ENCODE data around the gene AHRR. TPM values are rescaled to one million over a fixed set of nuclear protein-coding genes. Genes with fewer than 3 reads are reported as not detected.
A peak's percentile ranks its signal among the peaks of the same experiment; 100 is the strongest.
"Not testable (repeated sequence)": the region's sequence is repeated elsewhere in the genome, so short reads cannot be mapped to it uniquely, and the experiment has no call there.

The AHRR gene
- total RNA-seq, 2 donors from 2014 or later = 0.80 to 4.4 TPM

DNA sequence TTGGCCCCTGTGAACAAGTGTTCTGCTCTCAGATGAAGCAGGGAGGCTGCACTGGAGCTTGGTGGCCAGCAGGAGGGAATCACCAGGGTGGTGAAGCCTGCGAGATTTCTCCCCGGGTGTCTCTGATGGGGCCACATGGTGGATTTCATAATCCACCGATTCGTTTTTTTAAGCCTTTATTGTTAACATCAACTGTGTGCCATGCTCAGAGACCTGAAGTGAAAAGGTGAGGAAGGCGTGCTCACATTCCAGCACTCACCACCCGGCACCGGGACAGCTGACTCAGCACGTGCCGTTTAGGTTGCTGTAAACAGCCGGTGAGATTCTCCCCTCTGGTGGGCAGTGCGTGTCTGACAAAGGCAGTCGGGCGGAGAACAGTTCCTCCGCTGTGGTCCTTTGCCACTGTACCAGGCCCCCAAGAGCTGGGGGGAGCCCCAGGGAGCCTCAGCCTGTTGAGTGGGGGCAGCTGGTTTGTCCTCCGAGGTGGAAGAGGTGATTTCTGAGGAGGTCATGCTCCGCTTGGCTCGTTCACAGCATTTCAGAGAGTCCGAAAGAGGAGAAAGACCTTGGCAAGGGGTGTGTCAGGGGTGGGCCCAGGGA lies 12.7 kb upstream of the AHRR start:
- Mint-ChIP-seq H3K27ac (no peak overlapping the region), H3K4me3 (no peak overlapping the region), H3K4me1 (no peaks in the 10 kb centered on the region), H3K27me3 (no peaks in the 10 kb centered on the region), H3K36me3 (ENCODE audit: low read depth) (peaks cover 3% of the 10 kb centered on the region)
- no peak for DNase-seq
- ATAC-seq = no peak
- no peaks in the 10 kb centered on the region for H3K9me3 ChIP-seq (ENCODE audit: control insufficient read depth, low read length, poor library complexity, severe bottlenecking)

DNA sequence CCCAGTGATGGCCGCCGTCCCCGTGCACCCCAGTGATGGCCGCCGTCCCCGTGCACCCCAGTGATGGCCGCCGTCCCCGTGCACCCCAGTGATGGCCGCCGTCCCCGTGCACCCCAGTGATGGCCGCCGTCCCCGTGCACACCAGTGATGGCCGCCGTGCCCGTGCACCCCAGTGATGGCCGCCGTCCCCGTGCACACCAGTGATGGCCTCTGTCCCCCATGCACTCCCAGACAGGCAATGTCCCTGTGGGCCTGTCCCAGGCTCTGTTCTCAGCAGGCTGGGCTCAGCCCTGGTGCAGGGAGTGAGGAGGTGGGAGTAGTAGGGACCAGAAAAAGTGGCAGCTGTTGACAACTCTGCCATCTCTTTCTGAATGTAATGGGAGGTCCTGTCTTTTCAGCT lies 11.7 kb upstream of the AHRR start:
- ATAC-seq; H3K36me3 Mint-ChIP-seq (ENCODE audit: low read depth); H3K4me1 Mint-ChIP-seq: not testable (repeated sequence)

GRCh38 chr5:310516-310915 lies 11.0 kb upstream of the AHRR start:
- Mint-ChIP-seq H3K36me3 (ENCODE audit: low read depth) (peaks cover 3% of the 10 kb centered on the region), H3K4me1 (no peaks in the 10 kb centered on the region), H3K4me3 (no peak overlapping the region), H3K27ac (no peak overlapping the region), H3K27me3 (no peaks in the 10 kb centered on the region)
- DNase-seq (no peak), ATAC-seq (no peak)
- no peaks in the 10 kb centered on the region for H3K9me3 ChIP-seq (ENCODE audit: control insufficient read depth, low read length, poor library complexity, severe bottlenecking)

More for the DNA sequence above, 11.7 kb upstream of the AHRR start:
- not testable (repeated sequence) for H3K4me3 Mint-ChIP-seq; H3K27ac Mint-ChIP-seq; DNase-seq; H3K27me3 Mint-ChIP-seq; H3K9me3 ChIP-seq (ENCODE audit: control insufficient read depth, low read length, poor library complexity, severe bottlenecking)

GRCh38 chr5:310941-311434 lies 10.5 kb upstream of the AHRR start:
- Mint-ChIP-seq H3K36me3 (ENCODE audit: low read depth) (peaks cover 3% of the 10 kb centered on the region), H3K27ac (peak overlapping the region; percentile 51), H3K4me3 (no peak overlapping the region), H3K27me3 (no peaks in the 10 kb centered on the region), H3K4me1 (no peaks in the 10 kb centered on the region)
- H3K9me3 ChIP-seq (ENCODE audit: control insufficient read depth, low read length, poor library complexity, severe bottlenecking) = no peaks in the 10 kb centered on the region
- DNase-seq = no peak
- no peak for ATAC-seq

DNA sequence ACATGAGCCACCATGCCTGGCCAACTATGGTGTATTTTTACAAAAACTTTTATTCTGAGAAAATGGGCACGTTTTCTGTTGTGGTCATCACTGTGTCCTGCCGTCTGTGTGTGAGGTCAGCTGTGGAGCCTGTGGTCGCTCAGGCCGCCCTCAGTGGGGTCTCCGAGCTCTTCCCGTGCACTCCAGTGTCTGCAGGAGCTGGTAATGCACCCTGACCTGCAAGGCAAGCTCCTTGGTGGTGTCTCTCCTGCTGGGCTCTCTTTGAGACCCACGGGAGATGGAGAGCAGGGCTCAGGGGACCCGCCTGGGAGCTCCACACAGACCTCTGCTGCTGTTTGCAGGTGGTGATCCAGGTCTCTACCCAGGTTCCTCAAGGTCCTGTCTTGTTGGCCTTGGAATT lies 9.6 kb upstream of the AHRR start:
- no peaks in the 10 kb centered on the region for H3K9me3 ChIP-seq (ENCODE audit: control insufficient read depth, low read length, poor library complexity, severe bottlenecking)
- peaks cover 6% of the 10 kb centered on the region for H3K36me3 Mint-ChIP-seq (ENCODE audit: low read depth)
- no peaks in the 10 kb centered on the region for H3K27me3 Mint-ChIP-seq
- H3K4me3 Mint-ChIP-seq = no peak overlapping the region
- no peak for ATAC-seq
- H3K27ac Mint-ChIP-seq = no peak overlapping the region
- H3K4me1 Mint-ChIP-seq = no peaks in the 10 kb centered on the region
- DNase-seq = no peak

DNA sequence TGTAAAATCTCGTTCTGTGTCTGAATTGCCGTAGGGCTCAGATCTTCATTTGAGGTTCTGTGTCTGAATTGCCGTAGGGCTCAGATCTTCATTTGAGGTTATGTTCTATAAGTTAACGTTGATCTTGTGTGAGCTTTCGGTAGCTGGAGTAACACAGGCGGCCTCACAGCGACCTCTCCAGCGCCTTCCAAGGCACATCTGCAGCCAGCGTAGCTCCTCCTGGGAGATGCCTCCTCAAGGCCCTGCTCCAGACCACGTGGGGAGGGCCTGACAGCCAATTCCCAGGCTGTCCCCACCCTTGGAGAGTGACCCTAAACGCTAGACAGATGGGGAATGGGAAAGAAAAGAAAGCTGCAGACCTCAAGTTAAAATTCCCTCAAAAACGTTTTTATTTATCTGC lies 8.7 kb upstream of the AHRR start:
- H3K36me3 Mint-ChIP-seq (ENCODE audit: low read depth) = peaks cover 6% of the 10 kb centered on the region
- no peak for DNase-seq
- H3K27me3 Mint-ChIP-seq = no peaks in the 10 kb centered on the region
- no peak overlapping the region for H3K27ac Mint-ChIP-seq
- H3K4me1 Mint-ChIP-seq = no peaks in the 10 kb centered on the region
- H3K9me3 ChIP-seq (ENCODE audit: control insufficient read depth, low read length, poor library complexity, severe bottlenecking) = no peaks in the 10 kb centered on the region
- no peak for ATAC-seq
- H3K4me3 Mint-ChIP-seq = no peak overlapping the region

DNA sequence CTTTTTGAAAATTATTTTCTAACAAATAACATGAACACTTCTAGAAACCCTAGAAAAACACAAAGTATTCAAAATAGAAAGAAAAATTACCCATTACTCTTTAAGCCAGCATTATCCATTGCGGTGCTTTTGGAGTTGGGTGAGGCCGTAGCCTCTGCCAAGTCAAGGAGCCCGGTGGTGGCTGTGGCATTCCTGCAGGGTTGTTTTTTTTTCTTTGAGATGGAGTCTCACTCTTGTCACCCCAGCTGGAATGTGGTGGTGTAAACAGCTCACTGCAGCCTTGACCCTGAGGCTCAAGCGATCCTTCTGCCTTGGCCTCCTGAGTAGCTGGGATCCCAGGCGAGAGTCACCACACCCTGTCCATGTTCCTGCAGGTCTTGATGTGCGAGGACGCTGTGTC lies 8.2 kb upstream of the AHRR start:
- no peaks in the 10 kb centered on the region for H3K9me3 ChIP-seq (ENCODE audit: control insufficient read depth, low read length, poor library complexity, severe bottlenecking)
- no peaks in the 10 kb centered on the region for H3K4me1 Mint-ChIP-seq
- DNase-seq (no peak), ATAC-seq (no peak)
- H3K4me3 Mint-ChIP-seq = no peak overlapping the region
- H3K27me3 Mint-ChIP-seq = no peaks in the 10 kb centered on the region
- no peak overlapping the region for H3K27ac Mint-ChIP-seq
- H3K36me3 Mint-ChIP-seq (ENCODE audit: low read depth) = peaks cover 6% of the 10 kb centered on the region

- no peaks in the 10 kb centered on the region for H3K27me3 Mint-ChIP-seq
- H3K27ac Mint-ChIP-seq = no peak overlapping the region
- no peak for DNase-seq
- no peak for ATAC-seq
- no peaks in the 10 kb centered on the region for H3K9me3 ChIP-seq (ENCODE audit: control insufficient read depth, low read length, poor library complexity, severe bottlenecking)
- H3K4me1 Mint-ChIP-seq = no peaks in the 10 kb centered on the region
- peaks cover 6% of the 10 kb centered on the region for H3K36me3 Mint-ChIP-seq (ENCODE audit: low read depth)
- no peak overlapping the region for H3K4me3 Mint-ChIP-seq
Measured at GRCh38 chr5:313806-314376, 7.6 kb upstream of the AHRR start.

GRCh38 chr5:314676-315487 lies 6.6 kb upstream of the AHRR start:
- no peak overlapping the region for H3K27ac Mint-ChIP-seq
- H3K4me1 Mint-ChIP-seq = peaks cover 3% of the 10 kb centered on the region
- no peaks in the 10 kb centered on the region for H3K9me3 ChIP-seq (ENCODE audit: control insufficient read depth, low read length, poor library complexity, severe bottlenecking)
- H3K27me3 Mint-ChIP-seq = peaks cover 5% of the 10 kb centered on the region
- ATAC-seq (no peak), DNase-seq (no peak)
- H3K4me3 Mint-ChIP-seq = no peak overlapping the region
- peaks cover 6% of the 10 kb centered on the region for H3K36me3 Mint-ChIP-seq (ENCODE audit: low read depth)

GRCh38 chr5:315488-316209 lies 5.9 kb upstream of the AHRR start:
- Mint-ChIP-seq H3K27me3 (peaks cover 11% of the 10 kb centered on the region), H3K36me3 (ENCODE audit: low read depth) (peaks cover 6% of the 10 kb centered on the region), H3K4me3 (no peak overlapping the region), H3K4me1 (peaks cover 7% of the 10 kb centered on the region), H3K27ac (no peak overlapping the region)
- no peaks in the 10 kb centered on the region for H3K9me3 ChIP-seq (ENCODE audit: control insufficient read depth, low read length, poor library complexity, severe bottlenecking)
- ATAC-seq (no peak), DNase-seq (no peak)

DNA sequence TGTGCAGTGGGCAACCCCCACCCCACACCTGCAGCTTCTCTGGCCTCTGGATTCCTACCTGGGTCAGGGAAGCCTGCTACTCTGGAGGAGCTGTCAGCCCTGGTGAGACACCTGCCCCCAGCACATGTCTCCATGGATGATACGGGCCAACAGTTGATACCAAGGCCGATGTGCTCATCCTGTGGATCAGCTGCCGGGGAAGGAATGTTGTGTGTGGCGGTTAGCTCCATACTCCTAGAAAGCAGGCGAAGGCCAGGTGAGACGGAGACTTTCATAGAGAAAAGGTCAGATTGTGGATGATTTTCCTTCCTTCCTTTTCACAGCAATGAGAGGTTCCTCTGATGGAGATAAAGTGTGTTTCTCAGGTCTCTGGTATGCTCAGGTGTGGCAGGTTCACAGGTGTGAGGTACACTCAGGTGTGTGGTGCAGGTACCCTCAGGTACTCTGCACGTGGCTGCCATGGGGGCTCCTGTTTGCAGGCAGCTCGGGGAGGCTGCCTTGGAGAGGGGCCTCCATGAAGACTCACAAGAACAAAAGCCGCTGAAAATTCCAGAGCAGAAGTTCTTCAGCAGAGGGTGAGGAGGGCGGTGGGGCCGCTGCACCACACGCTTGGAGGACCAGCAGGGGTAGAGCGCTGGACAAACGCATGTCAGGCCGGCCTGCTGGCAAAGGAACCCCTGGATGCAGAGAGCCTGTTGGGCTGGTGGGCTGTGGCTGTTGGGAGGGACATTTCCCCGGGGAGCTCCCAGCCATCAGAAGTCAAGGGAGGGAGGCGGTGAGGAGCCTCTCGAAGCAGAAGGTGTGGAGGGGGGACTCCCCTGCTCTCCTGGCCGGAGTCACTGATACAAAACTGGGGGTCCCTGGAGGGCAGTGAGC lies 5.1 kb upstream of the AHRR start:
- H3K4me3 Mint-ChIP-seq = no peak overlapping the region
- H3K27me3 Mint-ChIP-seq = peaks cover 12% of the 10 kb centered on the region
- peaks cover 3% of the 10 kb centered on the region for H3K36me3 Mint-ChIP-seq (ENCODE audit: low read depth)
- peak overlapping the region; percentile 49 for H3K27ac Mint-ChIP-seq
- DNase-seq (no peak), ATAC-seq (no peak)
- H3K9me3 ChIP-seq (ENCODE audit: control insufficient read depth, low read length, poor library complexity, severe bottlenecking) = no peaks in the 10 kb centered on the region
- peaks cover 7% of the 10 kb centered on the region for H3K4me1 Mint-ChIP-seq

- H3K4me1 Mint-ChIP-seq = peaks cover 7% of the 10 kb centered on the region
- H3K9me3 ChIP-seq (ENCODE audit: control insufficient read depth, low read length, poor library complexity, severe bottlenecking) = no peaks in the 10 kb centered on the region
- H3K36me3 Mint-ChIP-seq (ENCODE audit: low read depth) = peaks cover 3% of the 10 kb centered on the region
- peaks cover 12% of the 10 kb centered on the region for H3K27me3 Mint-ChIP-seq
- no peak overlapping the region for H3K27ac Mint-ChIP-seq
- DNase-seq = no peak
- peak; percentile 50 for ATAC-seq
- no peak overlapping the region for H3K4me3 Mint-ChIP-seq
Measured at GRCh38 chr5:317086-317811, 4.3 kb upstream of the AHRR start.

All from T-helper 17 cell (primary cell).